Measurements from ENCODE around the gene ARHGEF25. TPM values are rescaled to one million over a fixed set of nuclear protein-coding genes. Genes with fewer than 3 reads are reported as not detected.

Gene ARHGEF25
- total RNA-seq, 4 donors from 2014 or later, result 31.2 to 91.2 (median 48.8) TPM

- no peak for DNase-seq (ENCODE audit: low spot score in 2 of 2)
- no peak overlapping the region for H3K4me3 ChIP-seq
- H3K36me3 ChIP-seq, result no peaks in the 10 kb centered on the region
- H3K27ac ChIP-seq, result no peak overlapping the region
- H3K4me1 ChIP-seq, result no peaks in the 10 kb centered on the region
- H3K27me3 ChIP-seq, result peaks cover 0 to 3% of the 10 kb centered on the region in 2 donors
- WGBS, 2 donors, result 86 to 89% methylated on average over 12 of the region's 12 CpGs
- TF ChIP-seq CTCF (IDR thresholded peaks at IDR 0.05) (no peak), POLR2A (IDR thresholded peaks at IDR 0.05) (no peak), EP300 (IDR thresholded peaks at IDR 0.05) (no peak)
- H3K9me3 ChIP-seq, result no peaks in the 10 kb centered on the region
Measured at GRCh38 chr12:57571926-57572762, 39.1 kb upstream of the ARHGEF25 start.

GRCh38 chr12:57574795-57575194 is 36.4 kb upstream of the ARHGEF25 start:
- H3K4me3 ChIP-seq, result no peak overlapping the region
- H3K27ac ChIP-seq, result no peak overlapping the region
- no peaks in the 10 kb centered on the region for H3K4me1 ChIP-seq
- H3K36me3 ChIP-seq, result no peaks in the 10 kb centered on the region
- H3K9me3 ChIP-seq, result no peaks in the 10 kb centered on the region
- H3K27me3 ChIP-seq, result no peaks in the 10 kb centered on the region
- TF ChIP-seq POLR2A (IDR thresholded peaks at IDR 0.05) (no peak), EP300 (IDR thresholded peaks at IDR 0.05) (no peak), CTCF (IDR thresholded peaks at IDR 0.05) (no peak)
- WGBS, 2 donors, result 78 to 81% methylated on average over 10 of the region's 10 CpGs
- no peak for DNase-seq (ENCODE audit: low spot score in 2 of 2)

GRCh38 chr12:57575771-57576612 is 35.2 kb upstream of the ARHGEF25 start:
- Histone ChIP-seq H3K27ac (no peak overlapping the region), H3K27me3 (no peaks in the 10 kb centered on the region), H3K36me3 (no peaks in the 10 kb centered on the region), H3K4me1 (no peaks in the 10 kb centered on the region), H3K9me3 (no peaks in the 10 kb centered on the region), H3K4me3 (no peak overlapping the region)
- 75 to 79% methylated on average over 12 of the region's 12 CpGs for WGBS, 2 donors
- TF ChIP-seq EP300 (IDR thresholded peaks at IDR 0.05) (no peak), POLR2A (IDR thresholded peaks at IDR 0.05) (no peak), CTCF (IDR thresholded peaks at IDR 0.05) (no peak)
- DNase-seq (ENCODE audit: low spot score in 2 of 2), result no peak

- no peak overlapping the region for H3K27ac ChIP-seq
- no peaks in the 10 kb centered on the region for H3K36me3 ChIP-seq
- no peak for DNase-seq (ENCODE audit: low spot score in 2 of 2)
- no peaks in the 10 kb centered on the region for H3K27me3 ChIP-seq
- TF ChIP-seq CTCF (IDR thresholded peaks at IDR 0.05), result no peak
- no peak for TF ChIP-seq EP300 (IDR thresholded peaks at IDR 0.05)
- TF ChIP-seq POLR2A (IDR thresholded peaks at IDR 0.05), result no peak
- H3K4me3 ChIP-seq, result no peak overlapping the region
- no peaks in the 10 kb centered on the region for H3K9me3 ChIP-seq
- H3K4me1 ChIP-seq, result no peaks in the 10 kb centered on the region
- WGBS, 2 donors, result 80 to 83% methylated on average over 9 of the region's 9 CpGs
Measured at GRCh38 chr12:57576613-57577160, 34.5 kb upstream of the ARHGEF25 start.
